Measurements from ENCODE around the gene CFAP100.

Gene CFAP100

GRCh38 chr3:126460381-126460780 lies 65.7 kb downstream of the CFAP100 start:
- no peak for TF ChIP-seq CTCF (IDR thresholded peaks at IDR 0.05)
- peaks cover 38 to 41% of the 10 kb centered on the region in 2 experiments for H3K4me1 ChIP-seq (ENCODE audit: control insufficient read depth in 1 of 2, insufficient read depth in 1 of 2, low read depth in 1 of 2, low read length in 1 of 2)
- H3K4me3 ChIP-seq (ENCODE audit: low read depth in 1 of 2, low read length in 1 of 2) = no peak overlapping the region
- H3K27ac ChIP-seq = peak overlapping the region; percentile 52
- H3K9me3 ChIP-seq = no peaks in the 10 kb centered on the region
- no peaks in the 10 kb centered on the region for H3K27me3 ChIP-seq
- peaks cover 81% of the 10 kb centered on the region for H3K36me3 ChIP-seq

- H3K27ac ChIP-seq = no peak overlapping the region
- no peak for TF ChIP-seq CTCF (IDR thresholded peaks at IDR 0.05)
- H3K4me3 ChIP-seq (ENCODE audit: low read depth in 1 of 2, low read length in 1 of 2) = no peak overlapping the region
- H3K9me3 ChIP-seq = no peaks in the 10 kb centered on the region
- H3K36me3 ChIP-seq = peaks cover 88% of the 10 kb centered on the region
- H3K4me1 ChIP-seq (ENCODE audit: control insufficient read depth in 1 of 2, insufficient read depth in 1 of 2, low read depth in 1 of 2, low read length in 1 of 2) = peaks cover 41 to 45% of the 10 kb centered on the region in 2 experiments
- no peaks in the 10 kb centered on the region for H3K27me3 ChIP-seq
These were observed 66.9 kb downstream of the CFAP100 start for GRCh38 chr3:126461450-126462070.

- Histone ChIP-seq H3K4me1 (ENCODE audit: control insufficient read depth in 1 of 2, insufficient read depth in 1 of 2, low read depth in 1 of 2, low read length in 1 of 2) (peaks cover 46 to 53% of the 10 kb centered on the region in 2 experiments), H3K27me3 (no peaks in the 10 kb centered on the region), H3K27ac (no peak overlapping the region), H3K9me3 (no peaks in the 10 kb centered on the region), H3K4me3 (ENCODE audit: low read depth in 1 of 2, low read length in 1 of 2) (no peak overlapping the region), H3K36me3 (peaks cover 96% of the 10 kb centered on the region)
- TF ChIP-seq CTCF (IDR thresholded peaks at IDR 0.05) = no peak
These were observed 68.8 kb downstream of the CFAP100 start for GRCh38 chr3:126463521-126463920.

GRCh38 chr3:126464093-126464492 lies 69.4 kb downstream of the CFAP100 start:
- peaks cover 51 to 52% of the 10 kb centered on the region in 2 experiments for H3K4me1 ChIP-seq (ENCODE audit: control insufficient read depth in 1 of 2, insufficient read depth in 1 of 2, low read depth in 1 of 2, low read length in 1 of 2)
- peak overlapping the region; percentile 96 for H3K27ac ChIP-seq
- no peaks in the 10 kb centered on the region for H3K9me3 ChIP-seq
- no peak overlapping the region for H3K4me3 ChIP-seq (ENCODE audit: low read depth in 1 of 2, low read length in 1 of 2)
- no peaks in the 10 kb centered on the region for H3K27me3 ChIP-seq
- H3K36me3 ChIP-seq = peaks cover 96% of the 10 kb centered on the region
- no peak for TF ChIP-seq CTCF (IDR thresholded peaks at IDR 0.05)

GRCh38 chr3:126464494-126464893 lies 69.8 kb downstream of the CFAP100 start:
- no peaks in the 10 kb centered on the region for H3K9me3 ChIP-seq
- H3K27ac ChIP-seq = peak overlapping the region; percentile 96
- H3K4me1 ChIP-seq (ENCODE audit: control insufficient read depth in 1 of 2, insufficient read depth in 1 of 2, low read depth in 1 of 2, low read length in 1 of 2) = peaks cover 49 to 55% of the 10 kb centered on the region in 2 experiments
- no peak overlapping the region for H3K4me3 ChIP-seq (ENCODE audit: low read depth in 1 of 2, low read length in 1 of 2)
- no peaks in the 10 kb centered on the region for H3K27me3 ChIP-seq
- TF ChIP-seq CTCF (IDR thresholded peaks at IDR 0.05) = no peak
- peaks cover 96% of the 10 kb centered on the region for H3K36me3 ChIP-seq
